HG03045 (cell line): Measurements from ENCODE around the gene CD79A.

Source experiments
- ATAC-seq: cut with Tn5 transposase; IDR thresholded peaks from one replicate; pipeline ENCODE4 v1.9.1; 2021; ENCODE audit warnings: mild to moderate bottlenecking, moderate library complexity; ENCODE audit not compliant: unreplicated experiment

CD79A gene

GRCh38 chr19:41929536-41930071 lies 52.5 kb downstream of the CD79A start:
- ATAC-seq: no peak

GRCh38 chr19:41930322-41930722 lies 53.2 kb downstream of the CD79A start:
- no peak for ATAC-seq
